ENCODE measurements around the gene CNOT4.

DNA sequence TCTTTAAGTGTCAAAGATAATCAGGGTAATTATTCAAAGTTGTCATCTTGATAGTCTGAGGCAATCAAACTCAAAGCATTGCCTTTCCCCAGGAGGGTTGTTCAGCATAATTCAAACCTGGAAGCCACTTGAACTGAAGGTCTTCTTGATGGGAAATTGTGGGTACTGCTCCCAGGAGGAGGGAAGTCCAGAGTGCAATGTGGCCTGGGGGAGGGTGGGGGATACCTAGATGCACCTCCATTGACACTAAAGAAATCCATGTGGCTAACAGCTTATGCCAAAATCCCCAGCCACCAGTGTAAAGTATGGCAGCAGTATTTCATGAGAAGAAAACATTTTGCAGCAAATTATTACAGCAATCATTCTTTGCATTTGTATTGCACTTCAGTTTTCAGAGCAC is 161.4 kb downstream of the CNOT4 start:
- TF ChIP-seq, protein P1, sequence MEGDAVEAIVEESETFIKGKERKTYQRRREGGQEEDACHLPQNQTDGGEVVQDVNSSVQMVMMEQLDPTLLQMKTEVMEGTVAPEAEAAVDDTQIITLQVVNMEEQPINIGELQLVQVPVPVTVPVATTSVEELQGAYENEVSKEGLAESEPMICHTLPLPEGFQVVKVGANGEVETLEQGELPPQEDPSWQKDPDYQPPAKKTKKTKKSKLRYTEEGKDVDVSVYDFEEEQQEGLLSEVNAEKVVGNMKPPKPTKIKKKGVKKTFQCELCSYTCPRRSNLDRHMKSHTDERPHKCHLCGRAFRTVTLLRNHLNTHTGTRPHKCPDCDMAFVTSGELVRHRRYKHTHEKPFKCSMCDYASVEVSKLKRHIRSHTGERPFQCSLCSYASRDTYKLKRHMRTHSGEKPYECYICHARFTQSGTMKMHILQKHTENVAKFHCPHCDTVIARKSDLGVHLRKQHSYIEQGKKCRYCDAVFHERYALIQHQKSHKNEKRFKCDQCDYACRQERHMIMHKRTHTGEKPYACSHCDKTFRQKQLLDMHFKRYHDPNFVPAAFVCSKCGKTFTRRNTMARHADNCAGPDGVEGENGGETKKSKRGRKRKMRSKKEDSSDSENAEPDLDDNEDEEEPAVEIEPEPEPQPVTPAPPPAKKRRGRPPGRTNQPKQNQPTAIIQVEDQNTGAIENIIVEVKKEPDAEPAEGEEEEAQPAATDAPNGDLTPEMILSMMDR (IDR thresholded peaks at IDR 0.05; ENCODE audit: low read depth, low read length) = no peak
- no peak for TF ChIP-seq EZH2phosphoT487 (IDR thresholded peaks at IDR 0.05; ENCODE audit: low read depth)
